KMS-11 (cell line): ENCODE data around the gene RBM38.

ENCODE experiments used
- H2AFZ ChIP-seq: fragments of 200-600 bp; sonication (generic); 2 replicates; pipeline ENCODE4 v1.6.1; 2016; ENCODE audit warnings: antibody characterized with exemption, mixed run types, low read depth
- H3K27ac ChIP-seq: fragments of 200-600 bp; sonication (generic); 2 replicates; pipeline ENCODE4 v1.6.1; 2016; ENCODE audit warnings: mild to moderate bottlenecking, mixed run types
- H3K27me3 ChIP-seq: fragments of 200-600 bp; sonication (generic); 2 replicates; pipeline ENCODE4 v1.6.1; 2017; ENCODE audit warnings: mild to moderate bottlenecking, low read depth, mixed run types, moderate library complexity; ENCODE audit not compliant: insufficient read depth
- H3K36me3 ChIP-seq: fragments of 200-600 bp; sonication (generic); 2 replicates; pipeline ENCODE4 v1.6.1; 2017; ENCODE audit warnings: mild to moderate bottlenecking, mixed run types; ENCODE audit not compliant: insufficient read depth
- H3K4me1 ChIP-seq: fragments of 200-600 bp; sonication (generic); 2 replicates; pipeline ENCODE4 v1.6.1; 2016; ENCODE audit warnings: mild to moderate bottlenecking, low read depth, mixed run types; ENCODE audit not compliant: poor library complexity, severe bottlenecking
- H3K4me2 ChIP-seq: fragments of 200-600 bp; sonication (generic); 2 replicates; pipeline ENCODE4 v1.7.0; 2016; ENCODE audit warnings: mild to moderate bottlenecking, mixed run types
- H3K4me3 ChIP-seq: fragments of 200-600 bp; sonication (generic); IDR thresholded peaks from 2 replicates; pipeline ENCODE4 v1.6.1; 2017; ENCODE audit warnings: low read depth, low read length, mixed read lengths; ENCODE audit not compliant: insufficient read depth
- H3K79me2 ChIP-seq: fragments of 200-600 bp; sonication (generic); 2 replicates; pipeline ENCODE4 v1.6.1; 2016; ENCODE audit warnings: low read depth, mixed run types; ENCODE audit not compliant: insufficient read depth
- H3K9ac ChIP-seq: fragments of 200-600 bp; sonication (generic); 2 replicates; pipeline ENCODE4 v1.6.1; 2016; ENCODE audit warnings: mild to moderate bottlenecking, mixed run types
- H4K20me1 ChIP-seq: fragments of 200-600 bp; sonication (generic); 2 replicates; pipeline ENCODE4 v1.6.1; 2016; ENCODE audit warnings: mild to moderate bottlenecking, mixed run types; ENCODE audit not compliant: insufficient read depth
- CTCF ChIP-seq: fragments of 200-600 bp; sonication (generic); conservative IDR thresholded peaks from 2 replicates; pipeline ENCODE4 v1.6.1; 2017; ENCODE audit warnings: low read depth, mild to moderate bottlenecking, antibody characterized with exemption, low read length, moderate library complexity, mixed read lengths

The RBM38 gene

GRCh38 chr20:57405236-57406016 lies 14.2 kb downstream of the RBM38 start:
- peaks cover 12% of the 10 kb centered on the region for H3K4me1 ChIP-seq
- H3K27ac ChIP-seq = no peak overlapping the region
- H3K9ac ChIP-seq = no peak overlapping the region
- no peaks in the 10 kb centered on the region for H3K27me3 ChIP-seq
- H3K4me2 ChIP-seq = no peak overlapping the region
- no peak for TF ChIP-seq CTCF
- H3K36me3 ChIP-seq = no peaks in the 10 kb centered on the region; the same call in 1 of the 2 replicates
- H4K20me1 ChIP-seq = peaks cover 34% of the 10 kb centered on the region
- H3K4me3 ChIP-seq = no peak overlapping the region
- no peak overlapping the region for H2AFZ ChIP-seq
- peaks cover 54% of the 10 kb centered on the region for H3K79me2 ChIP-seq

DNA sequence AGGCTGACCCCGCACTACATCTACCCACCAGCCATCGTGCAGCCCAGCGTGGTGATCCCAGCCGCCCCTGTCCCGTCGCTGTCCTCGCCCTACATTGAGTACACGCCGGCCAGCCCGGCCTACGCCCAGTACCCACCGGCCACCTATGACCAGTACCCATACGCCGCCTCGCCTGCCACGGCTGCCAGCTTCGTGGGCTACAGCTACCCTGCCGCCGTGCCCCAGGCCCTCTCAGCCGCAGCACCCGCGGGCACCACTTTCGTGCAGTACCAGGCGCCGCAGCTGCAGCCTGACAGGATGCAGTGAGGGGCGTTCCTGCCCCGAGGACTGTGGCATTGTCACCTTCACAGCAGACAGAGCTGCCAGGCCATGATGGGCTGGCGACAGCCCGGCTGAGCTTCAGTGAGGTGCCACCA lies 16.4 kb downstream of the RBM38 start:
- no peak for TF ChIP-seq CTCF
- H3K4me1 ChIP-seq = no peaks in the 10 kb centered on the region
- no peak overlapping the region for H3K4me3 ChIP-seq
- peaks cover 34% of the 10 kb centered on the region for H3K79me2 ChIP-seq
- no peak overlapping the region for H3K4me2 ChIP-seq
- no peak overlapping the region for H2AFZ ChIP-seq
- H3K27ac ChIP-seq = no peak overlapping the region
- H3K36me3 ChIP-seq = no peaks in the 10 kb centered on the region; the same call in 1 of the 2 replicates
- no peaks in the 10 kb centered on the region for H3K27me3 ChIP-seq
- peaks cover 19% of the 10 kb centered on the region; the same call in 1 of the 2 replicates for H4K20me1 ChIP-seq
- H3K9ac ChIP-seq = no peak overlapping the region

- Histone ChIP-seq H3K4me2 (no peak overlapping the region), H3K79me2 (peaks cover 28% of the 10 kb centered on the region), H3K36me3 (no peaks in the 10 kb centered on the region; the same call in 1 of the 2 replicates), H4K20me1 (peaks cover 16% of the 10 kb centered on the region; the same call in 1 of the 2 replicates), H3K9ac (no peak overlapping the region), H3K4me1 (no peaks in the 10 kb centered on the region), H3K4me3 (no peak overlapping the region), H3K27me3 (no peaks in the 10 kb centered on the region), H3K27ac (no peak overlapping the region), H2AFZ (no peak overlapping the region)
- no peak for TF ChIP-seq CTCF
Observed at GRCh38 chr20:57408131-57408530, 16.9 kb downstream of the RBM38 start.

GRCh38 chr20:57408536-57409233 lies 17.5 kb downstream of the RBM38 start:
- Histone ChIP-seq H3K27ac (no peak overlapping the region), H3K27me3 (no peaks in the 10 kb centered on the region), H3K9ac (no peak overlapping the region), H4K20me1 (peaks cover 11% of the 10 kb centered on the region; the same call in 1 of the 2 replicates), H3K4me2 (no peak overlapping the region), H3K36me3 (no peaks in the 10 kb centered on the region; the same call in 1 of the 2 replicates), H2AFZ (no peak overlapping the region), H3K4me1 (no peaks in the 10 kb centered on the region), H3K4me3 (no peak overlapping the region), H3K79me2 (peaks cover 22% of the 10 kb centered on the region)
- TF ChIP-seq CTCF = no peak
